ENCODE measurements around the gene C8G.

The C8G gene

DNA sequence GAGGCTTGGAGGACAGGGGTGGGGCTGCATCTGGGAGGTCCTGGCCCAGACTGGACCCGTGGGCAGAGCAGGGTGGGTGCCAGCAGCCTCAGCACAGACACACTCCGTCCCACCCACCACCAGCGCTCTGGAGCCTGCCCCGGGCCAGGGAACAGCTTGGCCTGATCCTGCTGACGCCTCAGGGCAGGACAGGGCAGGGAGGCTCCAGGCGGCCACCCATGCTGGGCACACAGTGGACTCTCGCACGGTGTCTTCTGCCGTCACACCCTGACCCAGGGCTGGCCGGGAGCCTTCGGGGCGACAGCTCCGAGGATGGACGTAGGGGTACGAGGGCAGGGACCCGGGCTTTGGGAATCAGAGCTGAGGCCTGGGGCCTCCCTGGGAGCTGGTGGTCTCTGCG is 24.1 kb downstream of the C8G start:
- no peak overlapping the region for H3K9ac ChIP-seq (ENCODE audit: insufficient read length)
- H3K9me3 ChIP-seq (ENCODE audit: low read depth, low read length), result no peaks in the 10 kb centered on the region
- no peak overlapping the region for H3K4me3 ChIP-seq
- no peak for DNase-seq (ENCODE audit: low read depth, low spot score)
- no peaks in the 10 kb centered on the region for H3K36me3 ChIP-seq (ENCODE audit: insufficient read depth, low read length)
- H3K27ac ChIP-seq, result no peak overlapping the region
- TF ChIP-seq FOXP2 (optimal IDR thresholded peaks at IDR 0.05; ENCODE audit: control extremely low read depth, extremely low read length, insufficient read depth) (no peak), POLR2AphosphoS5 (IDR thresholded peaks at IDR 0.05; ENCODE audit: borderline replicate concordance, low read depth, low read length) (no peak), EZH2 (IDR thresholded peaks at IDR 0.05) (no peak)

DNA sequence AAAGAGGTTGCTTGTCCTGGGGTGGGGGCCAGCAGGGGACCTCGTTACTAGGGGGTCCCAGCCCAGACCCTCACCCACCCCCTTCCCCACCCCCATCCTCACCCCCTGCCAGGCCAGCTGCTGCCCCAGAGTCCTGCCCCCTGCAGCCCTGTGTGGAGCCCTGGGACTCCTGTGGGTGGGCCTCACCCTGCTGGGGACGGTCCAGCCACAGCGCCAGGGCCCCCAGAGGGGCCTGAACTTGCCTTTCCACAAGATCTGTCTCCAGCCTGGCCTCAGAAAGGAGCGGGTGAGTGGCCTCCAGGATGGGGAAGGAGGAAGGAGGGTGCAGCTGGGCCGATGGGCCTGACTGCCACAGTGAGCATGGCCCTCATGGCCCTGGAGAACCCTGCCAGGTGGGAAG is 24.7 kb downstream of the C8G start:
- Histone ChIP-seq H3K9ac (ENCODE audit: insufficient read length) (no peak overlapping the region), H3K36me3 (ENCODE audit: insufficient read depth, low read length) (no peaks in the 10 kb centered on the region), H3K9me3 (ENCODE audit: low read depth, low read length) (no peaks in the 10 kb centered on the region), H3K4me3 (no peak overlapping the region), H3K27ac (no peak overlapping the region)
- no peak for TF ChIP-seq FOXP2 (optimal IDR thresholded peaks at IDR 0.05; ENCODE audit: control extremely low read depth, extremely low read length, insufficient read depth)
- no peak for TF ChIP-seq POLR2AphosphoS5 (IDR thresholded peaks at IDR 0.05; ENCODE audit: borderline replicate concordance, low read depth, low read length)
- TF ChIP-seq EZH2 (IDR thresholded peaks at IDR 0.05), result no peak
- DNase-seq (ENCODE audit: low read depth, low spot score), result no peak

- Histone ChIP-seq H3K27ac (no peak overlapping the region), H3K9ac (ENCODE audit: insufficient read length) (no peak overlapping the region)
- no peak for TF ChIP-seq POLR2AphosphoS5 (IDR thresholded peaks at IDR 0.05; ENCODE audit: borderline replicate concordance, low read depth, low read length)
- TF ChIP-seq EZH2 (IDR thresholded peaks at IDR 0.05), result no peak
- TF ChIP-seq FOXP2 (optimal IDR thresholded peaks at IDR 0.05; ENCODE audit: control extremely low read depth, extremely low read length, insufficient read depth), result no peak
Measured at GRCh38 chr9:136970361-136970760, 25.3 kb downstream of the C8G start.

DNA sequence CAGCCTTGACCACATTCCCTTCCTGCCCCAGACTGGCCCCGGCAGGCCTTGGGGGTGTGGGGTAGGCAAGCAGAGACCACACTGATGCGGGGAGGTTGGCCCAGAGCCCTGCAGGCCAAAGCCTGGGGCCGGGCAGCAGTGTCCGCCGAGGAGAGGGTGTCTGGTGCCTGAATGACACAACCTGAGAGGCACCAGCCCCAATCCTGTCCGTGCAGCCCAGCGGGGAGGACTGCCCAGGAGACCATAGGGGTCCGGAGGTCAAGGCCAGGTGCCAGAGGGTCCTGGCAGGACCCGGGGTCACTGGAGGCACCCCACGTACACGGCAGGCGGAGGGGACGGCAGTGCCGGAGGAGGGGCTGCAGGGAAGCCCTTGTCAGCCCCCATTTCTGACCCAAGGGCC is 26.7 kb downstream of the C8G start:
- Histone ChIP-seq H3K9ac (ENCODE audit: insufficient read length) (no peak overlapping the region), H3K27ac (no peak overlapping the region), H3K9me3 (ENCODE audit: low read depth, low read length) (no peaks in the 10 kb centered on the region), H3K4me3 (no peak overlapping the region), H3K36me3 (ENCODE audit: insufficient read depth, low read length) (no peaks in the 10 kb centered on the region)
- no peak for TF ChIP-seq POLR2AphosphoS5 (IDR thresholded peaks at IDR 0.05; ENCODE audit: borderline replicate concordance, low read depth, low read length)
- TF ChIP-seq FOXP2 (optimal IDR thresholded peaks at IDR 0.05; ENCODE audit: control extremely low read depth, extremely low read length, insufficient read depth), result no peak
- TF ChIP-seq EZH2 (IDR thresholded peaks at IDR 0.05), result no peak
- DNase-seq (ENCODE audit: low read depth, low spot score), result no peak

More at GRCh38 chr9:136970361-136970760, 25.3 kb downstream of the C8G start:
- Histone ChIP-seq H3K36me3 (ENCODE audit: insufficient read depth, low read length) (no peaks in the 10 kb centered on the region), H3K9me3 (ENCODE audit: low read depth, low read length) (no peaks in the 10 kb centered on the region), H3K4me3 (no peak overlapping the region)
- DNase-seq (ENCODE audit: low read depth, low spot score), result no peak

DNA sequence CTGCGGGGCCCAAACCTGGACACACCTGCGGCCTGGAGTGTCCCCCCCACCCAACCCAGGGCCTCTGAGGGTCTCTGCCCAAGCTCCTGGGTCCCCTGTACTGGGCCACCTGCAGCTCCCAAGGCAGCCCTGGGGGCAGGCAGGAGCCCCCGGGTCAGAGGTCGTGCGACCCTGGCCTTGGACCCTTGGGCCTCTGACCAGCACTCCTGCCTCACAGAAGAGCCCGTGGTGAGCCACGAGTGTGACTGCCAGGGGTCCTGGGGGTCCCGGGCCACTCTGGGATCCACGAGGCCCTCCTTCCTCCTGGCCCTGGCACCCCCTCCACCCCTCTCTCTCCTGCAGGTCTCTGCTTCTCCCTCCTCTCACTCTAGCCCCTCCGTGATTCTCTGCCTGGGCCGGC is 27.3 kb downstream of the C8G start:
- TF ChIP-seq FOXP2 (optimal IDR thresholded peaks at IDR 0.05; ENCODE audit: control extremely low read depth, extremely low read length, insufficient read depth), result no peak
- no peak for TF ChIP-seq EZH2 (IDR thresholded peaks at IDR 0.05)
- TF ChIP-seq POLR2AphosphoS5 (IDR thresholded peaks at IDR 0.05; ENCODE audit: borderline replicate concordance, low read depth, low read length), result no peak
- H3K4me3 ChIP-seq, result no peak overlapping the region
- DNase-seq (ENCODE audit: low read depth, low spot score), result no peak
- no peaks in the 10 kb centered on the region for H3K36me3 ChIP-seq (ENCODE audit: insufficient read depth, low read length)
- H3K9ac ChIP-seq (ENCODE audit: insufficient read length), result no peak overlapping the region
- no peaks in the 10 kb centered on the region for H3K9me3 ChIP-seq (ENCODE audit: low read depth, low read length)
- no peak overlapping the region for H3K27ac ChIP-seq

GRCh38 chr9:136972743-136973142 is 27.7 kb downstream of the C8G start:
- Histone ChIP-seq H3K27ac (no peak overlapping the region), H3K9ac (ENCODE audit: insufficient read length) (no peak overlapping the region), H3K9me3 (ENCODE audit: low read depth, low read length) (no peaks in the 10 kb centered on the region), H3K36me3 (ENCODE audit: insufficient read depth, low read length) (no peaks in the 10 kb centered on the region), H3K4me3 (no peak overlapping the region)
- TF ChIP-seq POLR2AphosphoS5 (IDR thresholded peaks at IDR 0.05; ENCODE audit: borderline replicate concordance, low read depth, low read length) (no peak), EZH2 (IDR thresholded peaks at IDR 0.05) (no peak), FOXP2 (optimal IDR thresholded peaks at IDR 0.05; ENCODE audit: control extremely low read depth, extremely low read length, insufficient read depth) (no peak)
- DNase-seq (ENCODE audit: low read depth, low spot score), result no peak

DNA sequence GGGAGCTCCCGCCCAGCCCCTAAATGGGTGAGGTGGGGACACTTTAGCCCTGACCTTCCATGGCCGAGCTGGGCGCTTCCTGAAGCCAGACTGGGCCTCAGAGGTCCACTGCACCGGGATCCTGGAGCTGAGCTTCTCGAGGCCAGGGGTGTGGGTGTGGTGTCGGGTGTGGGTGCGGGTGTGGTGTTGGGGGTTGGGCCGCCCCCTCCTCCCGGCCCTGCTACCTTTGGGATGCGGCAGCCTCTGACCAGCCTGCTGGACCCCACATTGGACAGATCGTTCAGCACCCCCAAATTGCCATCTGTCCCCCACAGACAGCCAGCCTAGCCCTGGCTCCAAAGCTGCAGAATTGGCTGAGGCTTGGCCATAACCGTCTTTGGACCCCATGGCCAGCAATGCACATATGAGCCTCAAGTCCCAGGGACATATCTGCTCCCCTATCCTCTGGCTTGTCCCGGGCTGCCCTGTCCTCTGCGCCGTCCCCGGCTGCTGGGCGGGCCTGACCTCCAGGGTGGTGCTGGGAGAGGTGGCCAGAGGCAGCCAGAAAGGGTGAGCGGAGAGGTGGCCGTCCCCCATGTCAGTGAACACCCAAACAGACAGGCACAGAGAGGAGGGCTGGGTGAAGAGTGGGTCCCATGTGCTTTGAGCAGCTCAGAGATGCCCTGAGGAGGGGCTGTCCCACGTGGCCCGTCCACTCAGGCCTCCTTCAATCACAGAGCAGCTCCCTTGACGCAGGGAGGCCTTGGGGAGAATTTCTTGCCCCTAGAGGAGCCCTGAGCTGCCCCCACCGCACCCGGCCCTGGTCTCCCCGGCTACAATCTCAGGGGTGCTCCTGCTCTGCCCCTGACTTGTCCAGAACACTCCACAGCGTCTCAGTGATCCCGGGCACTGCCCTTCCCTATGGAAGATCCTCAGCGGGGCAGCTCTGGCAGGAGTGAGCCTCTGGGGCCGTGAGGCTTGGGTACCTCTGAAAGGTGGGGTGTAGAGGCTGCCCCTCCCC is 28.9 kb downstream of the C8G start:
- Histone ChIP-seq H3K9ac (ENCODE audit: insufficient read length) (no peak overlapping the region), H3K4me3 (no peak overlapping the region), H3K9me3 (ENCODE audit: low read depth, low read length) (no peaks in the 10 kb centered on the region), H3K36me3 (ENCODE audit: insufficient read depth, low read length) (no peaks in the 10 kb centered on the region), H3K27ac (no peak overlapping the region)
- TF ChIP-seq EZH2 (IDR thresholded peaks at IDR 0.05) (no peak), FOXP2 (optimal IDR thresholded peaks at IDR 0.05; ENCODE audit: control extremely low read depth, extremely low read length, insufficient read depth) (no peak), POLR2AphosphoS5 (IDR thresholded peaks at IDR 0.05; ENCODE audit: borderline replicate concordance, low read depth, low read length) (no peak)
- DNase-seq (ENCODE audit: low read depth, low spot score), result no peak

- H3K9me3 ChIP-seq (ENCODE audit: low read depth, low read length), result no peaks in the 10 kb centered on the region
Measured at GRCh38 chr9:136974817-136975535, 29.9 kb downstream of the C8G start.

More at GRCh38 chr9:136974817-136975535, 29.9 kb downstream of the C8G start:
- no peak overlapping the region for H3K27ac ChIP-seq
- H3K4me3 ChIP-seq, result no peak overlapping the region
- no peaks in the 10 kb centered on the region for H3K36me3 ChIP-seq (ENCODE audit: insufficient read depth, low read length)
- H3K9ac ChIP-seq (ENCODE audit: insufficient read length), result no peak overlapping the region
- no peak for DNase-seq (ENCODE audit: low read depth, low spot score)
- no peak for TF ChIP-seq EZH2 (IDR thresholded peaks at IDR 0.05)

Measured in SK-N-MC (cell line).